Measurements from ENCODE around the gene SEBOX.

The SEBOX gene

DNA sequence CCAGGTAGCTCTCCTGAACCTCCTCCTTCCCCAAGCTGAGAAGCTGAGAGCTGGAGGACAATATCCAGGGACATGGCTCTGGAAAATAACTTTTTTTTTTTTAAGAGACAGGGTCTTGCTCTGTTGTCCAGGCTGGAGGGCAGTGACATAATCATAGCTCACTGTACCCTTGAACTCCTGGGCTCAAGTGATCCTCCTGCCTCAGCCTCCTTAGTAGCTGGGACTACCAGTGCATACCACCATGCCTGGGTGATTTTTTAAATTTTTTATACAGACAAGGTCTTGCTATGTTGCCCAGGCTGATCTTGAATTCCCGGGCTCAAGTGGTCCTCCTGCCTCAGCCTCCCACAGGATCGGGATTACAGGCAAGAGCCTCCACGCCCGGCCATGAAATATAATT, 34.8 kb upstream of the SEBOX start:
- Histone ChIP-seq H3K4ac (ENCODE audit: low read depth, low read length) (no peak overlapping the region), H4K8ac (ENCODE audit: low read depth, low read length) (no peak overlapping the region), H3K27me3 (ENCODE audit: insufficient read depth, low read length) (no peaks in the 10 kb centered on the region), H2BK120ac (ENCODE audit: insufficient read depth, low read length, poor library complexity) (no peak overlapping the region), H3K27ac (ENCODE audit: low read depth, low read length) (no peak overlapping the region), H4K91ac (ENCODE audit: low read depth, low read length) (no peak overlapping the region), H3K4me1 (ENCODE audit: control insufficient read depth in 1 of 2, insufficient read depth in 2 of 2, low read length in 2 of 2) (peaks cover 16 to 20% of the 10 kb centered on the region in 2 experiments), H3K23ac (ENCODE audit: low read length) (no peak overlapping the region), H2AFZ (ENCODE audit: insufficient read depth, low read length, poor library complexity) (no peak overlapping the region), H3K9ac (ENCODE audit: low read length) (no peak overlapping the region), H3K4me3 (ENCODE audit: low read depth, low read length) (no peak overlapping the region), H3K14ac (ENCODE audit: low read length) (no peak overlapping the region), H2AK5ac (ENCODE audit: low read length) (no peak overlapping the region), H3K79me2 (ENCODE audit: control insufficient read depth, insufficient read depth, low read length, poor library complexity) (no peaks in the 10 kb centered on the region), H2BK5ac (ENCODE audit: low read depth, low read length, poor library complexity) (no peak overlapping the region), H3K9me3 (ENCODE audit: insufficient read depth, low read depth, low read length) (no peaks in the 10 kb centered on the region), H3K79me1 (ENCODE audit: low read length) (peaks cover 3% of the 10 kb centered on the region), H3K4me2 (ENCODE audit: low read length) (no peak overlapping the region), H4K12ac (ENCODE audit: low read depth, low read length) (no peak overlapping the region), H2BK12ac (ENCODE audit: low read length) (no peak overlapping the region), H3K18ac (ENCODE audit: low read length) (no peak overlapping the region), H3K36me3 (ENCODE audit: control insufficient read depth in 1 of 2, insufficient read depth in 2 of 2, low read length in 2 of 2) (peaks cover 0 to 2% of the 10 kb centered on the region in 2 experiments)
- no peak for DNase-seq
- WGBS (ENCODE audit: extremely low coverage, insufficient coverage, insufficient read length): no CpG with 5 or more reads among the region's 4 CpGs

DNA sequence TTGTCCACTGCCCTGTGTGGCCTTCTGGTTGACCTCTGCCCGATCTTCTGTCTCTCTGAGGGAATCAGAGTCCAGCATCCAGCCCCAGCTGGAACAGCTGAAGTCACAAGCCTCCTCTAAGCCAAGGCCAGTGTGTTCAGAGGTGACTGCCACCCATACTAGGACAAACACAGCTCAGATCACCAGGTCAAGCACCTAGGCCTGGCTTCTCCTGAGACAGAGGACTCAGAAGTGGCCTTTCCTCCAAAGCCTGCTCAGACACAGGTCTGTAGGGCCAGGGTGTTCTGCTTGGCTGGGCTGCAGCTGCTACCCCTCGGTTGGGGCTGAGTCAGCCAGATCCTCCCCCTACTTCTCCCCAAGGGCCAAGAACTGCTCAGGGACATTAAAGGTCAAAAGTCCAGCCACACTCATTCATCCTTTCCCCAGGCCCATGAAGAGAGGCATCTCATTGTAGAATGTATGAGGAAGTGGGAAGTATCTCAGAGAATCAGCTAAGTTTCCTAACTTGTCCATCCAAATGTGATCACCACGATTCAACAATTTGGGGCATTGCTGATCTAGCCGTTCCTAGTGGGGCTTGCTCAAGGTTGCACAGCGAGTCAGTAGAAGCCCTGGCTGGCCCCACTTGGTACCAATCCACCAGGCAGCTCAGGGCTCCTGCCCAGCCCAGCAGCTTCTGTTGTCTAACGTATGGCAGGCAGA, 33.4 kb upstream of the SEBOX start:
- no peak overlapping the region for H2BK120ac ChIP-seq (ENCODE audit: insufficient read depth, low read length, poor library complexity)
- no peak overlapping the region for H3K9ac ChIP-seq (ENCODE audit: low read length)
- no peaks in the 10 kb centered on the region for H3K27me3 ChIP-seq (ENCODE audit: insufficient read depth, low read length)
- H3K4me2 ChIP-seq (ENCODE audit: low read length): no peak overlapping the region
- no peak overlapping the region for H3K4me3 ChIP-seq (ENCODE audit: low read depth, low read length)
- H3K79me2 ChIP-seq (ENCODE audit: control insufficient read depth, insufficient read depth, low read length, poor library complexity): no peaks in the 10 kb centered on the region
- H2AK5ac ChIP-seq (ENCODE audit: low read length): no peak overlapping the region
- H3K9me3 ChIP-seq (ENCODE audit: insufficient read depth, low read depth, low read length): no peaks in the 10 kb centered on the region
- H3K36me3 ChIP-seq (ENCODE audit: control insufficient read depth in 1 of 2, insufficient read depth in 2 of 2, low read length in 2 of 2): peaks cover 0 to 2% of the 10 kb centered on the region in 2 experiments
- no peak overlapping the region for H4K12ac ChIP-seq (ENCODE audit: low read depth, low read length)
- peaks cover 18 to 20% of the 10 kb centered on the region in 2 experiments for H3K4me1 ChIP-seq (ENCODE audit: control insufficient read depth in 1 of 2, insufficient read depth in 2 of 2, low read length in 2 of 2)
- no peak overlapping the region for H3K18ac ChIP-seq (ENCODE audit: low read length)
- peaks cover 3% of the 10 kb centered on the region for H3K79me1 ChIP-seq (ENCODE audit: low read length)
- DNase-seq: no peak
- no peak overlapping the region for H2BK12ac ChIP-seq (ENCODE audit: low read length)
- no peak overlapping the region for H4K91ac ChIP-seq (ENCODE audit: low read depth, low read length)
- H4K8ac ChIP-seq (ENCODE audit: low read depth, low read length): no peak overlapping the region
- H3K4ac ChIP-seq (ENCODE audit: low read depth, low read length): no peak overlapping the region
- H3K23ac ChIP-seq (ENCODE audit: low read length): no peak overlapping the region
- H3K27ac ChIP-seq (ENCODE audit: low read depth, low read length): no peak overlapping the region
- H3K14ac ChIP-seq (ENCODE audit: low read length): no peak overlapping the region
- H2AFZ ChIP-seq (ENCODE audit: insufficient read depth, low read length, poor library complexity): no peak overlapping the region
- no CpG with 5 or more reads among the region's 6 CpGs for WGBS (ENCODE audit: extremely low coverage, insufficient coverage, insufficient read length)
- H2BK5ac ChIP-seq (ENCODE audit: low read depth, low read length, poor library complexity): no peak overlapping the region

- H2BK120ac ChIP-seq (ENCODE audit: insufficient read depth, low read length, poor library complexity): no peak overlapping the region
- H3K79me1 ChIP-seq (ENCODE audit: low read length): peaks cover 3% of the 10 kb centered on the region
- peaks cover 18 to 20% of the 10 kb centered on the region in 2 experiments for H3K4me1 ChIP-seq (ENCODE audit: control insufficient read depth in 1 of 2, insufficient read depth in 2 of 2, low read length in 2 of 2)
- no peak overlapping the region for H3K9ac ChIP-seq (ENCODE audit: low read length)
- H2BK12ac ChIP-seq (ENCODE audit: low read length): no peak overlapping the region
- H3K14ac ChIP-seq (ENCODE audit: low read length): no peak overlapping the region
- peak overlapping the region; percentile 19 for H2AK5ac ChIP-seq (ENCODE audit: low read length)
- no peaks in the 10 kb centered on the region for H3K9me3 ChIP-seq (ENCODE audit: insufficient read depth, low read depth, low read length)
- H3K4me2 ChIP-seq (ENCODE audit: low read length): no peak overlapping the region
- H2BK5ac ChIP-seq (ENCODE audit: low read depth, low read length, poor library complexity): no peak overlapping the region
- H3K36me3 ChIP-seq (ENCODE audit: control insufficient read depth in 1 of 2, insufficient read depth in 2 of 2, low read length in 2 of 2): peaks cover 0 to 2% of the 10 kb centered on the region in 2 experiments
- no peak overlapping the region for H2AFZ ChIP-seq (ENCODE audit: insufficient read depth, low read length, poor library complexity)
- no CpG with 5 or more reads among the region's 7 CpGs for WGBS (ENCODE audit: extremely low coverage, insufficient coverage, insufficient read length)
- no peaks in the 10 kb centered on the region for H3K27me3 ChIP-seq (ENCODE audit: insufficient read depth, low read length)
- H3K18ac ChIP-seq (ENCODE audit: low read length): no peak overlapping the region
- no peak overlapping the region for H4K12ac ChIP-seq (ENCODE audit: low read depth, low read length)
- no peak overlapping the region for H3K27ac ChIP-seq (ENCODE audit: low read depth, low read length)
- no peak overlapping the region for H3K23ac ChIP-seq (ENCODE audit: low read length)
- DNase-seq: no peak
- H4K91ac ChIP-seq (ENCODE audit: low read depth, low read length): no peak overlapping the region
- H4K8ac ChIP-seq (ENCODE audit: low read depth, low read length): no peak overlapping the region
- H3K79me2 ChIP-seq (ENCODE audit: control insufficient read depth, insufficient read depth, low read length, poor library complexity): no peaks in the 10 kb centered on the region
- no peak overlapping the region for H3K4ac ChIP-seq (ENCODE audit: low read depth, low read length)
- no peak overlapping the region for H3K4me3 ChIP-seq (ENCODE audit: low read depth, low read length)
Measured at GRCh38 chr17:28397687-28398279, 32.8 kb upstream of the SEBOX start.

GRCh38 chr17:28397275-28397674, 32.3 kb upstream of the SEBOX start:
- no peak for DNase-seq
- Histone ChIP-seq H3K23ac (ENCODE audit: low read length) (no peak overlapping the region), H2BK5ac (ENCODE audit: low read depth, low read length, poor library complexity) (no peak overlapping the region), H3K9ac (ENCODE audit: low read length) (no peak overlapping the region), H3K79me2 (ENCODE audit: control insufficient read depth, insufficient read depth, low read length, poor library complexity) (no peaks in the 10 kb centered on the region), H2BK120ac (ENCODE audit: insufficient read depth, low read length, poor library complexity) (no peak overlapping the region), H3K18ac (ENCODE audit: low read length) (no peak overlapping the region), H3K4ac (ENCODE audit: low read depth, low read length) (no peak overlapping the region), H3K4me2 (ENCODE audit: low read length) (no peak overlapping the region), H4K91ac (ENCODE audit: low read depth, low read length) (no peak overlapping the region), H2AK5ac (ENCODE audit: low read length) (no peak overlapping the region), H3K4me3 (ENCODE audit: low read depth, low read length) (no peak overlapping the region), H3K27me3 (ENCODE audit: insufficient read depth, low read length) (no peaks in the 10 kb centered on the region), H2BK12ac (ENCODE audit: low read length) (no peak overlapping the region), H4K12ac (ENCODE audit: low read depth, low read length) (no peak overlapping the region), H3K4me1 (ENCODE audit: control insufficient read depth in 1 of 2, insufficient read depth in 2 of 2, low read length in 2 of 2) (peaks cover 18 to 20% of the 10 kb centered on the region in 2 experiments), H3K27ac (ENCODE audit: low read depth, low read length) (no peak overlapping the region), H4K8ac (ENCODE audit: low read depth, low read length) (no peak overlapping the region), H3K9me3 (ENCODE audit: insufficient read depth, low read depth, low read length) (no peaks in the 10 kb centered on the region), H3K36me3 (ENCODE audit: control insufficient read depth in 1 of 2, insufficient read depth in 2 of 2, low read length in 2 of 2) (no peaks in the 10 kb centered on the region), H3K79me1 (ENCODE audit: low read length) (peaks cover 3% of the 10 kb centered on the region), H3K14ac (ENCODE audit: low read length) (no peak overlapping the region), H2AFZ (ENCODE audit: insufficient read depth, low read length, poor library complexity) (no peak overlapping the region)
- WGBS (ENCODE audit: extremely low coverage, insufficient coverage, insufficient read length): no CpG with 5 or more reads among the region's 3 CpGs

All from trophoblast cell (in vitro differentiated cells and primary cell).